GM12872 (cell line): ENCODE data around the gene RNF220.

Experiments
- TF ChIP-seq, protein P1 (sequence below): IDR thresholded peaks from 3 replicates; pipeline ENCODE4 v1.5.1; 2011; ENCODE audit warnings: low read depth, mild to moderate bottlenecking, low read length, moderate library complexity; ENCODE audit not compliant: insufficient read depth

RNF220 gene

DNA sequence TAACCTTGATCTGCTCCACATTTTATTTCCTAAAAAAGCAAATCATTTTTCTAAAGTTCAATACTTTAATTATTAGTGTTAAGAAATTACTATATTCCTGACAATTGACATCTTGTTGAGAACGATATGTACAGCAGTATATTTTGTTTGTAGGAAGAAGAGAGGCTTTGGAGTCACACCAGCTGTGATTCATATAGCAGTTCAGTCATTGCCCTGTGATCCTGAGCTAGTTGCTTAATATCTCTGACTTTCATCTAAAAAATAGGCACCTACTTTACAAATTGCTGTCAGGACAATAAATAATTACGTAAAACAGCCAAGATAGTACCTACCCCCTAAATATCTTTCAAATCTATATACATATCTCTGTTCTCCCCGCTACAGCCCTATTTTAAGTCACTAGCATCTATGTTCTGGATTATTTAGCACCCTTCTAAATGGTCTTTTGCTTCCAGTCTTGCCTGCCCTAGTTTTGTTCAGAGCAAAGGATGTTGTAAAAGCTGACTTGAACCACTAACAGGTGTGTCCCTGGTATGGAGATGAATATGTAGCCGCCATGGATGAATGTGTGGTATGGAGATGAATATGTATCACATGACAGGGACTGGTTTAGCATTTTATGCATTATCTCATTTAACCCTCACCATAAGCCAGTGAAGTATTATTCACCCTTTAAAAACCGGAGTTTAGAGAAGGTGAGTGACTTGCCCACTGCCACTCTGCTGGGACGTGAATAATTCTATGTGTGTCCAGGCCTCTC, 42.2 kb downstream of the RNF220 start:
- TF ChIP-seq, protein P1, sequence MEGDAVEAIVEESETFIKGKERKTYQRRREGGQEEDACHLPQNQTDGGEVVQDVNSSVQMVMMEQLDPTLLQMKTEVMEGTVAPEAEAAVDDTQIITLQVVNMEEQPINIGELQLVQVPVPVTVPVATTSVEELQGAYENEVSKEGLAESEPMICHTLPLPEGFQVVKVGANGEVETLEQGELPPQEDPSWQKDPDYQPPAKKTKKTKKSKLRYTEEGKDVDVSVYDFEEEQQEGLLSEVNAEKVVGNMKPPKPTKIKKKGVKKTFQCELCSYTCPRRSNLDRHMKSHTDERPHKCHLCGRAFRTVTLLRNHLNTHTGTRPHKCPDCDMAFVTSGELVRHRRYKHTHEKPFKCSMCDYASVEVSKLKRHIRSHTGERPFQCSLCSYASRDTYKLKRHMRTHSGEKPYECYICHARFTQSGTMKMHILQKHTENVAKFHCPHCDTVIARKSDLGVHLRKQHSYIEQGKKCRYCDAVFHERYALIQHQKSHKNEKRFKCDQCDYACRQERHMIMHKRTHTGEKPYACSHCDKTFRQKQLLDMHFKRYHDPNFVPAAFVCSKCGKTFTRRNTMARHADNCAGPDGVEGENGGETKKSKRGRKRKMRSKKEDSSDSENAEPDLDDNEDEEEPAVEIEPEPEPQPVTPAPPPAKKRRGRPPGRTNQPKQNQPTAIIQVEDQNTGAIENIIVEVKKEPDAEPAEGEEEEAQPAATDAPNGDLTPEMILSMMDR = no peak

DNA sequence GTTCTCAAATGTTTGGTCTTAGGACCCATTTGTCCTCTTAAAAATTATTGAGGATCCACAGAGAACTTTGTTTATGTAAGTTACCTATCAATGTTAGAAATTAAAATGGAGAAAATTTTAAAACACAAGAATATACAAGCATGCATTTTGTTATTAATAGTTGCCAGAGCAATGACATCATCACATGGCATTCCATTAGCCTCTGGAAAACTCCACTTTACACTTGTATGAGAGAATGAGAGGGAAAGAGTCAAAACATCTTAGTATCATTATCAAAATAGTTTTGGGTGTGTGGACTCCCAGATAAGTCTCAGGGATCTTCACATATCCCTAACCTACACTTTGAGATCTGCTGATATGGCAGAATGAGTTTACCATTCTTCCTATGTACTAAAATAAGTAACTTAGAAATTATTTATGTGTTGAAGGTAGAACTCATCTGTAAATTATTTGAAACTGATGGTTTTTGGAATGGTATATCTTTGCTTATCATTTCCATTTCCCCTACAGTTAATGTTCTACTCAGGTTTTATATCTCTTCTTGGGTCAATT, 48.8 kb downstream of the RNF220 start:
- TF ChIP-seq, protein P1 = no peak

DNA sequence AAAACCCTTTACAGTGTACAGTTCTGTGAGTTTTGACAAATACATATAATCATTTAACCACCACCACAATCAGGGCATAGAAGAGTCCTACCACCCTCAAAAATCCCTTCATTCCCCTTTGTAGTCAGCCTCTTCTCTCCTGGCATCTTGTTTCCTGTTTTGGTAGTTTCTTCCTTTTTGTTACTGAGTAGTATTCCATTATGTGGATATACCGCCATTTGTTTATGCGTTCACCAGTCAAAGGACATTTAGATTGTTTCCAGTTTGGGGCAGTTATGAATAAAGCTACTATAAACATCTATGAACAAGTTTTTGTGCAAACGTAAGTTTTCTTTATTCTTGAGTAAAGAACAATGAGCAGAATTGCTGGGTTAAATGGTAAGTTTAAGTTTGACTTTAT, 49.6 kb downstream of the RNF220 start:
- TF ChIP-seq, protein P1 = no peak

DNA sequence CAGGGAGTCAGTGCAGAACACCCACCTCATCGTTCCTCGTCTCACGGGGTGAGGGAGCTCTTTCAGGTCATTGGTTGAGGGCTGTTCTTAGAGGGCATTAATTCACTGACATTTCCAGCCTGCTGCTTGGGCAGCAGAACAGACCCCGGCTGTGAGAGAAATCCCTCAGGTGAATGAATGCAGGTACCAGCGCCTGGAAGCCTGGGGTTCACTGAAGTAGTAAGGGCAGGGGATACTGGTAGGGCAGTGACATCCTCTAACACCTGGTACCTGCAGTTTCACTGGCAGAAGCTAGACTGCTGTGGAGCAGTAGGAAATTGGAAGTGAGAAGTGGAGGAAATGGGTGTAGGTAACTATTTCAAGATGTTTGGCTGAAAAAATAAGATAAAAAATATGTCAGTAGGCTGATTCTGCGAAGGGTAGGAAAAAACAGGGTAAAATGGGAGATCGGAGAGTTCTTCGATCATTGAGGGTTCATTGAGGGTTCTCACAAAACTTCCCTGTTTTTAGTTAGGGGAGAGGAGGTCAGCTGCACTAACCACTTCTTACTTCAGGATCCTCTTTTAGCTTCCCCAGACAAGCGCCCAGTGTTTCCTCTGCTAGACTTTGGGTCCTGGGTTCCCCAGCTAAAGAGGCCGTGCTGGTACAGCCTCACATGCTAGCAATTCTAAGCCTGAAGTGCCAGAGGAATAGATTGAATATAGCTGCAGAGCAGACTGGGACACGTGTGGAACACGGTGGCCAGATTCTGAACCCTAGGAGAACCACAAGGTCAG, 55.2 kb downstream of the RNF220 start:
- TF ChIP-seq, protein P1 = no peak

DNA sequence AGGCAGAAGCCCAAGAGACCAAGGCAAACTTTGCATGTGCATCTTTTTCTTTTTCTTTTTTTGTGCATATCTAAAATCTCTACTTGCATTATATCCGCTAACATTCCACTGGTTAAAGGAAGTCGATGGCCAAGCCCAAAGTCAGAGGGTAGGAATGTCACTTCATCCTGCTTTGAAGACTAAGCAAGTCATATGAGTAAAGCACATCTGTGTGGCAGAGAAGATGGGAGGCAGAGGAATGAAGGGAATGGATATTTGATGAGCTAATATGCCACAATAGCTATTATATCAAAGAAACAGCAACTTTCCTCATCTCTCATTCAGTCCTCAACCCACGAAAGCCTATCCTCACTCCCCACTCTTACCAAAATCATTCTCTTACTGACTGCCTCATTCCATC, 59.3 kb downstream of the RNF220 start:
- TF ChIP-seq, protein P1 = no peak

DNA sequence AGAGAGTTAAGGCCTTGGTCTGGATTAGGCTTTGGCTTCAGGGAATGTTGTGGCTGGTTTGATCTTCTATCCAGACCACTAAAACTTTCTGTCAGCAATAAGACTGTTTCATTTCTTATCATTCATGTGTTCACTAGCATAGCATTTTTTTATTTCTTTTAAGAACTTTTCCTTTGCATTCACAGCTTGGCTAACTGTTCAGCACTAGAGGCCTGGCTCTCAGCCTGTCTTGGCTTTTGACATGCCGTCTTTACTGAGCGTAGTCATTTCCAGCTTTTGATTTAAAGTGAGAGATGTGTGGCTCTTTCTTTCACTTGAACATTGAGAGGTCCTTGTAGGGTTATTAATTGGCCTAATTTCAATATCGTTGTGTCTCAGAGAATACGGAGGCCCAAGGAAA, 62.5 kb downstream of the RNF220 start:
- TF ChIP-seq, protein P1 = no peak

DNA sequence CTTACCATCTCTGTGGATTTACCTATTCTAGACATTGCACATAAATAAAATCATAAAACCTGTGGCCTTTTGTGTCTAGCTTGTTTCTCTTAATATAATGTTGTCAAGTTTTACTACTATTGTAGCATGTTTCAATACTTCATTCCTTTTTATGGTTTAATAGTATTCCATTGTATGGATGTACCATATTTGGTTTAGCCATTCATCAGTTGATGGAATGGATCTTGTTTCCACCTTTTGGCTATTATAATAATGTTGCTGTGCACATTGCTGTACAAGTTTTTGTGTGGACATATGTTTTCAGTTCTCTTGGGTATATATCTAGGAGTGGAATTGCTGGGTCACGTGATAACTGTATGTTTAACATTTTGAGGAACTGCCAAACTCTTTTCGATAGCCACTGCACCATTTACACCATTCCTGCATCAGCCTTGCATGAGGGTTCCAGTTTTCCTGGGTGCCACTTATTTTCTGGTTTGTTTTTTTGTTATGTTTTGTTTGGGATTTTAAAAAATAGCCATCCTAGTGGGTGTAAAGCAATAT, 66.9 kb downstream of the RNF220 start:
- TF ChIP-seq, protein P1 = no peak
